H1 (cell line): ENCODE measurements around the gene GABRG3. TPM values are rescaled to one million over a fixed set of nuclear protein-coding genes. Genes with fewer than 3 reads are reported as not detected.

Experiments
- CTCF ChIA-PET: fragments of 300-600 bp; sonication (Branson Sonifier 250); formaldehyde crosslinking; loops from one replicate; lab custom pipeline; 2021; ENCODE audit not compliant: partially characterized antibody; lab: Charles Lee
- POLR2A ChIA-PET: fragments of 300-600 bp; sonication (Branson Sonifier 250); formaldehyde crosslinking; loops from one replicate; lab custom pipeline; 2021; ENCODE audit warnings: inconsistent platforms; ENCODE audit not compliant: partially characterized antibody; lab: Charles Lee
- DNase-seq, 2 experiments: peaks; one replicate each; pipeline versions ENCODE4 v3.0.0 to v3.0.0-alpha.2; 2010 to 2022; ENCODE audit warnings: low spot score in 2 of 2, low read depth in 1 of 2, mixed read lengths in 1 of 2
- FAIRE-seq: peaks from 2 replicates; lab custom pipeline; 2011; peaks lifted over from hg19 to GRCh38; lab: Jason Lieb, UNC
- H2AFZ ChIP-seq: 2 replicates; pipeline ENCODE4 v1.8.1; 2012; ENCODE audit warnings: low read length, inconsistent platforms
- H2AK5ac ChIP-seq: 2 replicates; pipeline ENCODE4 v1.6.1; 2013; ENCODE audit warnings: low read depth, low read length
- H2BK120ac ChIP-seq: replicated peaks from 2 replicates; pipeline ENCODE3; 2013; ENCODE audit warnings: low read depth, low read length, inconsistent platforms
- H2BK12ac ChIP-seq: 2 replicates; pipeline ENCODE4 v1.6.1; 2013; ENCODE audit warnings: low read depth, low read length
- H2BK15ac ChIP-seq: 2 replicates; pipeline ENCODE4 v1.6.1; 2013; ENCODE audit warnings: low read length
- H2BK20ac ChIP-seq: 2 replicates; pipeline ENCODE4 v1.6.1; 2013; ENCODE audit warnings: low read length
- H2BK5ac ChIP-seq: 2 replicates; pipeline ENCODE4 v1.6.1; 2013; ENCODE audit warnings: low read depth, low read length
- H3K14ac ChIP-seq: 2 replicates; pipeline ENCODE4 v1.6.1; 2013; ENCODE audit warnings: inconsistent platforms; ENCODE audit not compliant: insufficient read length
- H3K18ac ChIP-seq: 2 replicates; pipeline ENCODE4 v1.6.1; 2013; ENCODE audit warnings: low read length; ENCODE audit errors: extremely low read depth
- H3K23ac ChIP-seq: 2 replicates; pipeline ENCODE4 v1.6.1; 2013; ENCODE audit warnings: inconsistent platforms; ENCODE audit not compliant: insufficient read length
- H3K23me2 ChIP-seq: 2 replicates; pipeline ENCODE4 v1.6.1; 2013; ENCODE audit warnings: low read depth, low read length
- H3K27ac ChIP-seq: 2 replicates; pipeline ENCODE4 v1.6.1; 2011; ENCODE audit warnings: low read depth, low read length, inconsistent platforms
- H3K27me3 ChIP-seq, 4 experiments: replicated peaks in 1 of 4; 1 replicate in 1 of 4; 2 replicates in 3 of 4; pipeline versions ENCODE4 v1.6.1 to v1.8.1; 2011 to 2013; ENCODE audit warnings: low read length in 3 of 4, mild to moderate bottlenecking in 3 of 4, inconsistent platforms in 2 of 4, mixed read lengths in 2 of 4, moderate library complexity in 1 of 4; ENCODE audit not compliant: control insufficient read depth in 3 of 4, insufficient read depth in 3 of 4; ENCODE audit errors: extremely low read depth in 1 of 4
- H3K36me3 ChIP-seq, 4 experiments: 2 replicates each; pipeline versions ENCODE4 v1.6.1 to v1.8.1; 2011 to 2013; ENCODE audit warnings: mild to moderate bottlenecking in 4 of 4, low read length in 3 of 4, moderate library complexity in 2 of 4, control low read depth in 1 of 4, inconsistent platforms in 1 of 4; ENCODE audit not compliant: insufficient read depth in 4 of 4, control insufficient read depth in 2 of 4
- H3K4ac ChIP-seq: replicated peaks from 2 replicates; pipeline ENCODE3; 2013; ENCODE audit warnings: low read length, low read depth, mixed read lengths, inconsistent platforms; ENCODE audit not compliant: insufficient read length
- H3K4me1 ChIP-seq, 4 experiments: replicated peaks in 1 of 4; 1 replicate in 1 of 4; 2 replicates in 3 of 4; pipeline versions ENCODE4 v1.6.1 to v1.8.1; 2011 to 2013; ENCODE audit warnings: low read length in 3 of 4, inconsistent platforms in 2 of 4, mixed read lengths in 1 of 4; ENCODE audit not compliant: insufficient read depth in 4 of 4, control insufficient read depth in 3 of 4
- H3K4me2 ChIP-seq, 2 experiments: 2 replicates each; pipeline versions ENCODE4 v1.6.1 to v1.8.1; 2011 to 2013; ENCODE audit warnings: low read depth in 2 of 2, low read length in 2 of 2, control low read depth in 1 of 2, inconsistent platforms in 1 of 2, mild to moderate bottlenecking in 1 of 2; ENCODE audit not compliant: insufficient read depth in 1 of 2
- H3K4me3 ChIP-seq, 4 experiments: fragments of 200-600, 300-600 bp in 1 of 4; sonication (generic), shearing (Covaris generic), sonication (Bioruptor Twin) in 1 of 4; 2 replicates each; pipeline versions ENCODE4 v1.5.1 to v1.8.1; 2011 to 2016; ENCODE audit warnings: low read length in 4 of 4, low read depth in 3 of 4, control low read depth in 2 of 4, inconsistent platforms in 2 of 4, mild to moderate bottlenecking in 2 of 4, mixed read lengths in 1 of 4, moderate library complexity in 1 of 4; ENCODE audit not compliant: insufficient read depth in 2 of 4; ENCODE audit errors: extremely low read depth in 1 of 4
- H3K56ac ChIP-seq: replicated peaks from 2 replicates; pipeline ENCODE3; 2013; ENCODE audit warnings: low read depth, mild to moderate bottlenecking, mixed read lengths, low read length, inconsistent platforms; ENCODE audit not compliant: insufficient read length
- H3K79me1 ChIP-seq: 2 replicates; pipeline ENCODE4 v1.6.1; 2013; ENCODE audit warnings: low read depth, low read length, control low read depth
- H3K79me2 ChIP-seq, 2 experiments: 2 replicates each; pipeline versions ENCODE4 v1.6.1 to v1.8.1; 2012 to 2013; ENCODE audit warnings: low read length in 2 of 2, mild to moderate bottlenecking in 2 of 2, inconsistent platforms in 1 of 2; ENCODE audit not compliant: insufficient read depth in 2 of 2, control insufficient read depth in 1 of 2
- H3K9ac ChIP-seq, 4 experiments: replicated peaks in 1 of 4; 1 replicate in 1 of 4; 2 replicates in 3 of 4; pipeline versions ENCODE4 v1.6.1 to v1.8.1; 2011 to 2013; ENCODE audit warnings: low read depth in 3 of 4, low read length in 3 of 4, control low read depth in 2 of 4, mild to moderate bottlenecking in 2 of 4, moderate library complexity in 2 of 4, inconsistent platforms in 1 of 4; ENCODE audit errors: extremely low read depth in 1 of 4
- H3K9me3 ChIP-seq, 2 experiments: 2 replicates each; pipeline versions ENCODE4 v1.6.1 to v1.8.1; 2012 to 2013; ENCODE audit warnings: mild to moderate bottlenecking in 2 of 2, moderate library complexity in 2 of 2, control low read depth in 1 of 2, inconsistent platforms in 1 of 2, low read depth in 1 of 2, low read length in 1 of 2, mixed read lengths in 1 of 2; ENCODE audit not compliant: insufficient read depth in 2 of 2
- H4K20me1 ChIP-seq, 2 experiments: replicated peaks in 1 of 2; 2 replicates each; pipeline versions ENCODE3 to v1.8.1; 2011 to 2013; ENCODE audit warnings: inconsistent platforms in 2 of 2, low read length in 2 of 2, mild to moderate bottlenecking in 1 of 2; ENCODE audit not compliant: insufficient read depth in 2 of 2, control insufficient read depth in 1 of 2
- H4K5ac ChIP-seq: 2 replicates; pipeline ENCODE4 v1.6.1; 2013; ENCODE audit warnings: low read length, low read depth, mixed read lengths, inconsistent platforms; ENCODE audit not compliant: insufficient read length
- H4K8ac ChIP-seq: 2 replicates; pipeline ENCODE4 v1.8.0; 2013; ENCODE audit warnings: mild to moderate bottlenecking, moderate library complexity, low read length, inconsistent platforms; ENCODE audit not compliant: insufficient read depth; ENCODE audit errors: extremely low read depth
- H4K91ac ChIP-seq: replicated peaks from 2 replicates; pipeline ENCODE3; 2013; ENCODE audit warnings: low read length, mixed read lengths, inconsistent platforms; ENCODE audit not compliant: insufficient read length
- BACH1 ChIP-seq: IDR thresholded peaks from 2 replicates; pipeline ENCODE4 v1.6.1; 2012; ENCODE audit warnings: low read length, improper control_type of control experiment
- BCL11A ChIP-seq, 2 experiments: IDR thresholded peaks; one replicate each; pipeline ENCODE4 v1.6.1; 2011; ENCODE audit warnings: low read depth in 2 of 2, low read length in 2 of 2, mild to moderate bottlenecking in 2 of 2
- BRCA1 ChIP-seq: IDR thresholded peaks from 2 replicates; pipeline ENCODE4 v1.6.1; 2012; ENCODE audit warnings: low read depth, low read length, improper control_type of control experiment
- CBX5 ChIP-seq: fragments of 300-800, 300-1000 bp; sonication (generic); IDR thresholded peaks from 2 replicates; pipeline ENCODE4 v1.7.1; 2016; ENCODE audit warnings: antibody characterized with exemption, low read length, low read depth
- JUND ChIP-seq: IDR thresholded peaks from 2 replicates; pipeline ENCODE4 v1.6.1; 2011; ENCODE audit warnings: mild to moderate bottlenecking, improper control_type of control experiment, low read length
- NANOG ChIP-seq: IDR thresholded peaks from 2 replicates; pipeline ENCODE4 v1.6.1; 2011; ENCODE audit warnings: low read length, low read depth, mild to moderate bottlenecking, inconsistent platforms; ENCODE audit not compliant: insufficient read depth, poor library complexity, severe bottlenecking
- NRF1 ChIP-seq: IDR thresholded peaks from 2 replicates; pipeline ENCODE4 v1.6.1; 2011; ENCODE audit warnings: mild to moderate bottlenecking, low read depth, low read length, improper control_type of control experiment
- POLR2AphosphoS5 ChIP-seq: IDR thresholded peaks from 2 replicates; pipeline ENCODE4 v1.6.1; 2011; ENCODE audit warnings: low read depth, low read length
- RAD21 ChIP-seq, 2 experiments: IDR thresholded peaks in 1 of 2; conservative IDR thresholded peaks in 1 of 2; 2 replicates each; pipeline ENCODE4 v1.6.1; 2011; ENCODE audit warnings: low read depth in 2 of 2, low read length in 2 of 2, improper control_type of control experiment in 1 of 2, inconsistent platforms in 1 of 2, mild to moderate bottlenecking in 1 of 2, moderate library complexity in 1 of 2
- RXRA ChIP-seq: IDR thresholded peaks from 2 replicates; pipeline ENCODE4 v1.6.1; 2011; ENCODE audit warnings: low read depth, mild to moderate bottlenecking, low read length, moderate library complexity; ENCODE audit not compliant: insufficient read depth
- WGBS, 2 experiments: shearing (Covaris generic) in 1 of 2; methylation state at CpG; one replicate each; pipeline versions ENCODE4 v1.1.6 to v1.1.7; 2013 to 2015; ENCODE audit warnings: low lambda C conversion rate in 2 of 2, mixed read lengths in 2 of 2, inconsistent platforms in 1 of 2, low coverage in 1 of 2, missing lambda C conversion rate in 1 of 2; ENCODE audit not compliant: insufficient replicate concordance in 2 of 2, insufficient coverage in 1 of 2, insufficient read length in 1 of 2; ENCODE audit errors: extremely low coverage in 1 of 2, missing lambda C conversion rate in 1 of 2; 5-methylcytosine and 5-hydroxymethylcytosine counted together
- polyA plus RNA-seq, 7 experiments: library from polyadenylated mRNA; depleted of rRNA in 3 of 7; stranded (reverse) in 5 of 7; unstranded in 2 of 7; fragments of >200 nt in 5 of 7; fragments of 200-250 nt in 2 of 7; gene quantifications; 1 replicate in 5 of 7; 2 replicates in 1 of 7; 4 replicates in 1 of 7; pipeline versions ENCODE4 v1.2.1 to v1.2.3, GENCODE V29; 2011 to 2013; ENCODE audit warnings: missing spikeins in 2 of 7, mixed read lengths in 2 of 7
- total RNA-seq: library from RNA; stranded (reverse); fragmentation: NEBNext Ultra II Directional; extraction: Animal tissue kit (Norgen Biotek cat#: 25700); gene quantifications from 2 replicates; pipeline ENCODE4 v1.2.1, GENCODE V29; 2021
- TF ChIP-seq, protein P1 (sequence below), 3 experiments: IDR thresholded peaks; 1 replicate in 2 of 3; 2 replicates in 1 of 3; pipeline versions ENCODE4 v1.5.1 to v1.6.1; 2011; ENCODE audit warnings: low read length in 3 of 3, mild to moderate bottlenecking in 3 of 3, inconsistent platforms in 2 of 3, low read depth in 1 of 3, moderate library complexity in 1 of 3; ENCODE audit not compliant: insufficient read depth in 1 of 3; ENCODE audit errors: control extremely low read depth in 1 of 3

The GABRG3 gene
- total and polyA plus RNA-seq, 2 of the 8 experiments (the other 6 are each of a cell fraction or from before 2014, with no cell fraction given): 0.17 to 0.80 TPM

GRCh38 chr15:27339138-27339537, 368.2 kb downstream of the GABRG3 start:
- Histone ChIP-seq H2BK15ac (no peak overlapping the region), H3K4me1 (peaks cover 1 to 9% (median 6%) of the 10 kb centered on the region in 4 experiments), H4K5ac (no peak overlapping the region), H2AK5ac (no peak overlapping the region), H3K14ac (no peak overlapping the region), H2AFZ (no peak overlapping the region), H3K56ac (no peak overlapping the region), H3K4me3 (no peak overlapping the region), H2BK12ac (no peak overlapping the region), H3K4ac (no peak overlapping the region), H3K9me3 (no peaks in the 10 kb centered on the region), H3K23me2 (no peaks in the 10 kb centered on the region), H3K4me2 (no peak overlapping the region), H2BK120ac (no peak overlapping the region), H3K27me3 (no peaks in the 10 kb centered on the region), H3K9ac (no peak overlapping the region), H3K18ac (no peak overlapping the region), H3K79me1 (0 out of 2 replicates have a peak, but pooled peaks cover 2% of the 10 kb centered on the region), H4K8ac (no peak overlapping the region), H4K91ac (no peak overlapping the region), H3K79me2 (no peaks in the 10 kb centered on the region), H4K20me1 (no peaks in the 10 kb centered on the region), H3K27ac (no peak overlapping the region), H3K36me3 (no peaks in the 10 kb centered on the region), H2BK20ac (no peak overlapping the region), H3K23ac (no peak overlapping the region), H2BK5ac (no peak overlapping the region)
- CTCF ChIA-PET: interaction anchor here (0.6 to 5.3 kb wide), 7 partner anchors 11 to 924 kb away, joined by 3 to 27 read pairs (median 3); no protein-coding TSS in a partner anchor
- TF ChIP-seq BRCA1: no peak
- no peak for TF ChIP-seq NRF1
- no peak for TF ChIP-seq BCL11A (IDR thresholded peaks at IDR 0.05; ENCODE audit: low read depth in 2 of 2, low read length in 2 of 2)
- TF ChIP-seq, protein P1, sequence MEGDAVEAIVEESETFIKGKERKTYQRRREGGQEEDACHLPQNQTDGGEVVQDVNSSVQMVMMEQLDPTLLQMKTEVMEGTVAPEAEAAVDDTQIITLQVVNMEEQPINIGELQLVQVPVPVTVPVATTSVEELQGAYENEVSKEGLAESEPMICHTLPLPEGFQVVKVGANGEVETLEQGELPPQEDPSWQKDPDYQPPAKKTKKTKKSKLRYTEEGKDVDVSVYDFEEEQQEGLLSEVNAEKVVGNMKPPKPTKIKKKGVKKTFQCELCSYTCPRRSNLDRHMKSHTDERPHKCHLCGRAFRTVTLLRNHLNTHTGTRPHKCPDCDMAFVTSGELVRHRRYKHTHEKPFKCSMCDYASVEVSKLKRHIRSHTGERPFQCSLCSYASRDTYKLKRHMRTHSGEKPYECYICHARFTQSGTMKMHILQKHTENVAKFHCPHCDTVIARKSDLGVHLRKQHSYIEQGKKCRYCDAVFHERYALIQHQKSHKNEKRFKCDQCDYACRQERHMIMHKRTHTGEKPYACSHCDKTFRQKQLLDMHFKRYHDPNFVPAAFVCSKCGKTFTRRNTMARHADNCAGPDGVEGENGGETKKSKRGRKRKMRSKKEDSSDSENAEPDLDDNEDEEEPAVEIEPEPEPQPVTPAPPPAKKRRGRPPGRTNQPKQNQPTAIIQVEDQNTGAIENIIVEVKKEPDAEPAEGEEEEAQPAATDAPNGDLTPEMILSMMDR (IDR thresholded peaks at IDR 0.05; ENCODE audit: control extremely low read depth in 1 of 3, insufficient read depth in 1 of 3, low read depth in 1 of 3, low read length in 3 of 3): peak; percentile 13 to 35 (median 27); a peak in 2 of 4 replicates
- TF ChIP-seq RAD21 (IDR thresholded peaks at IDR 0.05 in 1 of 2, conservative IDR thresholded peaks at IDR 0.05 in 1 of 2; ENCODE audit: low read depth in 2 of 2, low read length in 2 of 2): peak; percentile 9 to 25; a peak in 2 of 4 replicates
- no peak for TF ChIP-seq NANOG
- TF ChIP-seq BACH1: no peak
- TF ChIP-seq JUND: no peak
- no peak for TF ChIP-seq CBX5
- TF ChIP-seq RXRA: no peak
- no peak for TF ChIP-seq POLR2AphosphoS5
- WGBS, 2 experiments: 88% methylated on average over 5 of the region's 5 CpGs; no CpG with 5 or more reads in 1 of the 2 experiments
- POLR2A ChIA-PET: no interaction called here
- DNase-seq (no peak), FAIRE-seq (no peak)
